SKM-1 treated with dmso at 0.1 percent for 144 hours (cell line): Measurements from ENCODE around the gene TRIP11.
"Not testable (repeated sequence)": the region's sequence is repeated elsewhere in the genome, so short reads cannot be mapped to it uniquely, and the experiment has no call there.

Experiments
- DNase-seq: peaks from one replicate; lab custom pipeline; 2025; ENCODE audit not compliant: unreplicated experiment; lab: John Stamatoyannopoulos, UW

The TRIP11 gene

DNA sequence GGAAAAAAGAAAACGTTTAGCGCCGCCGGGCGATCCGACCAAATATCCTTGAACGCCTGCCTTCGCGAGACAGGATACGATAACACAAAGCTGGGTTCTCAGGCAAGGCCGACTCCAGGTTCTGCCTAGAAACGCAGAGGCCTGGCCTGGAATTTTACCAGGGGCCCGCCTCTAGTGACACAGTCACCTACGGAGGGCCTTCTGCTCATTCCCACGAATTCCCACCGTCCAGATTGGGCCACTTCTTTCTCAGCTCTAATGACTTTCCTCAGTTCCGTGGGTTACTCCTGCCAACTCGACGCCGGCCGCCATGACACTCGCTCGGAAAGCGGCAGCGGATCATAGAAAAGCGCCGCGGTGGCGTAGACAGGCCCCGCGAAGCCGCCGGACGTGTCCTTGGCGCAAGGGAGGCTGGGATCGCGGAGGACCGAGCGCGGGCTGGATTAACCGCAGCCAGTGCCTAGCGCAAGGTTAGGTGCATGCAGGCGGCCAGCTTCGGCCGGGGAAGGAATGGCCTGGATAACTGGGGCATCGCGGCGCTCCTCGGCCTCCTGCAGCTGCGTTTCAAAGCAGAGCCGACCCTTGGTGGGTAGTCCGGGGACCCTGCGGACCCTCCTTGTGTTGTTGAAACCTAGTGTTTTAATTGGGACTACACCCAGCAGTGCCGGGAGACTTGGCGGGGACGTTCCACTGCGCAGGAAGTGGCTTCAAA lies at the start of gene TRIP11:
TRIP11 (minus strand) TSS at position 341 of the 712 bp plus-strand sequence. CDS start 374 bp downstream, outside the sequence.
- DNase-seq: peak; percentile 25

- DNase-seq: no peak
Measured at GRCh38 chr14:92088494-92088893, 48.6 kb upstream of the TRIP11 start.

DNA sequence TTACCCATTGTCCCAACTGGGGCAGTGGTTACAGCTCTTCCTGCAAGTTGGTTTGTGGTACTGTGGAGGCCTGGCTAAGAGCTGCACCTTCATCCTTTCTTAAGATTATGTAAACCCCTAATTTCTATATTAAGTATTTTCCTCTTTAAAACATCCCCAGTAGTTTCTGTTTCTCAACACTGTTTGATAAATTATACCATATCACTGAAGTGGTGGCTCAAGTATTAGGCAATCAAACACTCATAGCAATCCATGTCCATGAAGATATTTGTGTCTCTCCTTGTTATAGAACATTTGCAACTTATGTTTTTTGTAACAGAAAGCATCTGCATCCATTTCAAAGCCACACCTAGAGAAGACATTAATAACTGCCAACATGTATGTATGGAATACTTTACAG lies 34.7 kb upstream of the TRIP11 start:
- DNase-seq: no peak

DNA sequence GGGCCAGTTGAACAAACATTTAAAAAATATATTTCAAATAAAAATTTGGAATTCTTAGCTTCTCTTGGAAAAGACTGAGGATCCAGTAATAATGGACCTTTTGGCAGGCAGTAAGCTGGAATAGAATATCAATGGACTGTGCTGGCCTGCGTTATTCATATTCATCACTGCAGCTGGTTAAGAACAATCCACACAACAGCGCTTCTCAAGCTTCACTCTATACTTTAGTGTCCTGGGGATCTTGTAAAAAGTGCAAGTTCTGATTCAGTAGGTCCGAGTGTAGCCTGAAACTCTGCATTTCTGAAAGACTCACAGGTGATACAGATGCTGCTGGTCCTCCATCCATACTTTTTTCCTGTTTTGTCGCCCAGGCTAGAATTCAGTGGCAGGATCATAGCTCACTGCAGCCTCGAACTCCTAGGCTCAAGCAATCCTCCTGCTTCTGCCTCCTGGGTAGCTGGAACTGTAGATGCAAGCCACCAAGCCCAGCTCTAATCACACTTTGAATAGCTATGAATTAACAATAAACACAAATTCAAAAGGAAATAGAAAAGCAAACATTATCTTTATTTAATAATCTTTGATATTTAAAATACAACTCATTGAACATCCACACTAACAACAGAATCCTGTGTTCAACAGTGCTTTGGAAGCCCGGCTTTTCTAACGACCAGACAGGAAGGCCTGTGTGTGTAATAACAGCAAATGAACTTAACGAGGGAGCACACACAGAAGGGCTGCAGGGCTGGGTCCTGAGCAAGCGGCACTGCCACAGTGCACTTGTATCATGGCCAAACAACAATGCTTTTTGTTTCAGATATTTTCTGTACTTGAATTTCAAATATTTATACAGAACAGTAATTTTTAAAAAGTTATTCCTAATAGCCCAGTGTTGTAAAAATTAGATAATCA lies 18.4 kb upstream of the TRIP11 start:
- DNase-seq: no peak

GRCh38 chr14:92049781-92050180 lies 9.9 kb upstream of the TRIP11 start:
- no peak for DNase-seq

- not testable (repeated sequence) for DNase-seq
Measured at GRCh38 chr14:92049221-92049620, 9.4 kb upstream of the TRIP11 start.

DNA sequence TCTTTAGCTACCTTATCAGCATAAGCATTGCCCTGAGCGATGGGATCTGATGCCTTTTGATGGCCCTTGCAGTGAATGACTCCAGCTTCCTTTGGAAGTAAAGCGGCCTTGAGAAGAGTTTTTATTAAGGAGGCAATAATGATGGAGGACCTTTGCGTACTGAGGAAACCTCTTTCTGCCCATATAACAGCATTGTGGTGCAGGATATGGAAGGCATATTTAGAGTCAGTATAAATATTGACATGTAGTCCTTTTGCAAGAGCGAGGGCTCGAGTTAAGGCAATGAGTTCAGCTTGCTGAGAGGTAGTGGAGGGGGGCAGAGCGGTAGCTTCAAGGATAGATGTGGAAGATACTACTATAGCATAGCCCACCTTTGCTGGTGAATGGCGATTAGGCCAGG lies 6.0 kb upstream of the TRIP11 start:
- not testable (repeated sequence) for DNase-seq

DNA sequence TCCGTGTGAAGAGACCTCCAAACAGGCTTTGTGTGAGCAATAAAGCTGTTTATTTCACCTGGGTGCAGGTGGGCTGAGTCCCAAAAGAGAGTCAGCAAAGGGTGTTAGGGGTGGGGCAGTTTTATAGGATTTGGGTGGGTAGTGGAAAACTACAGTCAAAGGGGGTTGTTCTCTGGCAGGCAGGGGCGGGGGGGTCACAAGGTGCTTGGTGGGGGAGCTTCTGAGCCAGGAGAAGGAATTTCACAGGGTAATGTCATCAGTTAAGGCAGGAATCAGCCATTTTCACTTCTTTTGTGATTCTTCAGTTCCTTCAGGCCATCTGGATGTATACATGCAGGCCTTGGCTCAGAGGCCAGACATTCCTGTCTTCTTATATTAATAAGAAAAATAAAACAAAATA lies 1.9 kb upstream of the TRIP11 start:
- not testable (repeated sequence) for DNase-seq

DNA sequence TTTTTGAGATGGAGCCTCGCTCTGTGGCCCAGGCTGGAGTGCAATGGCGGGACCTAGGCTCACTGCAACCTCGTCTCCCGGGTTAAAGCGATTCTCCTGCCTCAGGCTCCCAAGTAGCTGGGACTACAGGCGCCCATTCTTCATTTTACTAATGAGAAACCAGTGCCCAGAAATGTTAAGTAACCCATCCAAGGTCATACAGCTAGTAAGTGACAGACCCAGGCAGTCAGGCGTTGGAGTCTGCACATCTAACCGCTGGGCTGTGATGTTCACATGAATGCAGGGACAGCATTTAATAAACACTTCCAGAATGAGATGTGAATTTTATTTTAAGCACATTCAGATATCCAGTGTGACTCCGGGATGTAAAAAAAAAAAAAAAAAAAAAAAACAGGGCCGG lies 1.3 kb upstream of the TRIP11 start:
- no peak for DNase-seq

DNA sequence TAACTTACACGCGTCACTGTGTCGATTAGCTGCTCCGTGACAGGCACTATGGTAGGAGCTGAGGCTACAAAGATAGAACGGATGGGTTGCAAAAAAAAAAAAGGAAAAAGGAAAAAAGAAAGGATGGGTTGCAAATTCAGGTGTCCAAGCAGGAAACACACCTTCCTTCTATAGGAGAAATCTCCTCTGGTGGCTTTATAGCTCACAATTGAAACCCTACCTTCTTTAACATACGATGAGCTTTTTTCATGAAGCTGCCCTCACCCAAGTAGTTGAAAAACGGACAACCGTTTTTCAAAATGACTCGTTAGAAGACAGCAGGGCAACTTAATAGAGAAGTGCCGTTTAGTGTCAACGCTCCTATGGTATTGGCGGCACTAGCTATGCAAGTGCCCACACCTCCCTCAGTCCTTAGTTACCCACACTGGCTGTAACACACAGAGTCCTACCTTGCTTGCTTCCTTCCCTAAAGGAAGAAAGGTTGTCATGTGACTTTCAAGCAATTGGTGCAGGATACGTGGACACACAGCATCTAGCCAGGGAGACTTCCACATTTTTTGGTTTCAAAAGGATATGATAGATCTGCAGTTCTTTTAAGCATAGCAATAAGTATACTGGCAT lies 682 bp upstream of the TRIP11 start:
- no peak for DNase-seq

DNA sequence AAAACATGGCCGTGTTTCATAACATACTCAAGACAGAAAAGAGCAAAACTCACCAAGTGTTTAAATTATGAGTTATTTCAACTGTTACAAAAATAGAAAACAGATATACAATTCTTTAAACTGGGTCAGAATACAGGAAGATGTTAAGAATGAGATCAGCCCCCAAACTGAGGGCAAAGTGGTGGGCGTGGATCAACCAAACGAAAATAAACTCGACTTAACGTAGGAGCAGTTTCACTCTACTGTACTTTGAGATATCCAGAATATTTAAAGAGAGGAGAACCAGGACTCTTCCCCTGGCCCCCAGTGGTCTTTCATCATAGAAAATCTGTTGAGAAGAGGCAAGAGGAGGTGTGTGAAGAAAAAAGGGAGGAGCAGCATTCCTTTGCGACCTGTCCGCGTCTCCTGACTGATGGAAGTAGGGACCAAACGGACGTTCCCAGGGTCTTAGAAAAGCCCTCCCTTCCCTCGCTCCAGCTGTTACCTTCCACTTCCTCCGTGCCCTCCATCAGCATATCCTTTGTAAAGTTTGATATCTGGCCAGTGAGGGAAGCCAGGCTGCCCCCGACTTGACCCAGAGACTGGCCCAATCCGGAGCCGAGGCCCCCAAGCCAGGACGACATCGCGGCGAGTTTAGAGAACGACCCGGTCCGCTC lies 668 bp downstream of the TRIP11 start:
- no peak for DNase-seq

DNA sequence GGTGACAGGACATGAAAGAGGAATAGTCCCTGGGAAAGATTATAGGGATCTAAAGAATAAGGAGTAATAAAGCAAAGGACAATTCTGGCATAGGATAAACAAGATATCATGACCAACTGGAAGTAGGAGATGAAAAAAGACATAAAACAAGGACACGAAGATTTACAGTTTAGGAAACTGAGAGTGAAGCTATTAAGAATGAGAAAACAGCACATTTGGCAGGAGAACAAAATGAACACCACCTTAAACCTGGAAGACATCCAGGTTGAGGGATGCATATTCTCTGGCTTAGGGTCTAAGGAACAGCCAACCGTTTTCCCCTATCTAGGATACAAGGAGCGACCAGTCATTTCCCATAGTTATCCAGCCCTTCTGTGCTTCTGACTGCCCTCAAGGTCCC lies 1.9 kb downstream of the TRIP11 start:
- no peak for DNase-seq

GRCh38 chr14:92035890-92036289 lies 4.0 kb downstream of the TRIP11 start:
- no peak for DNase-seq

DNA sequence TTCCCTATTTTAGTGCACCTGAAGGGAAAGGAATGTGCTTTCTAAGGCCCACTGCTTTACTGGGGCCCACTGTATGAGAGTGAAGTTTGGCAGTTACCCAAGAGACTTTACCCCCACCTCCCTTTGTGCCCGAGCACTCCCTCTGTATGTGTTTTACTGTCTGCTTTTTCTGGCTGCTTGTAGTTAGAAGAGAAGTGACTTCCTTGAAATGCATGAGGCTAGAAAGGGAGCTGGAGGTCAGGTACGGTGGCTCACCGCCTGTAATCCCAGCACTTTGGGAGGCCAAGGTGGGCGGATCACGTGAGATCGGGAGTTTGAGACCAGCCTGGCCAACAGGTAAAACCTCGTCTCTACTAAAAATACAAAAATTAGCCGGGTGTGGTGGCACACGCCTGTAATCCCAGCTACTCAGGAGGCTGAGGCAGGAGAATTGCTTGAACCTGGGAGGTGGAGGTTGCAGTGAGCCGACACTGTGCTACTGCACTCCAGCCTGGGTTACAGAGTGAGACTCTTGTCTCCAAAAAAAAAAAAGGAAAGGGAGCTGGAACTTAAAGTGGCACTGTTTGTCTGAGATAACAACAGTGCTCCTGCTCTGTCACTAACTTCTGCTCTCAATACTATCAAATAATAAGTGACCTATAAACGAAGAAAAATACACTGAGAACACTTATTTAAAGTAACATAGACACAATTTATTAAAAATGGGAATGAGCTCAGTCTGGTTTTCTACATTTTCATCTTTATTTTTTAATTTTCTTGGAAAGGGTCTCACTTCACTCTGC lies 5.8 kb downstream of the TRIP11 start:
- DNase-seq: no peak

GRCh38 chr14:92033433-92033832 lies 6.4 kb downstream of the TRIP11 start:
- DNase-seq: no peak

DNA sequence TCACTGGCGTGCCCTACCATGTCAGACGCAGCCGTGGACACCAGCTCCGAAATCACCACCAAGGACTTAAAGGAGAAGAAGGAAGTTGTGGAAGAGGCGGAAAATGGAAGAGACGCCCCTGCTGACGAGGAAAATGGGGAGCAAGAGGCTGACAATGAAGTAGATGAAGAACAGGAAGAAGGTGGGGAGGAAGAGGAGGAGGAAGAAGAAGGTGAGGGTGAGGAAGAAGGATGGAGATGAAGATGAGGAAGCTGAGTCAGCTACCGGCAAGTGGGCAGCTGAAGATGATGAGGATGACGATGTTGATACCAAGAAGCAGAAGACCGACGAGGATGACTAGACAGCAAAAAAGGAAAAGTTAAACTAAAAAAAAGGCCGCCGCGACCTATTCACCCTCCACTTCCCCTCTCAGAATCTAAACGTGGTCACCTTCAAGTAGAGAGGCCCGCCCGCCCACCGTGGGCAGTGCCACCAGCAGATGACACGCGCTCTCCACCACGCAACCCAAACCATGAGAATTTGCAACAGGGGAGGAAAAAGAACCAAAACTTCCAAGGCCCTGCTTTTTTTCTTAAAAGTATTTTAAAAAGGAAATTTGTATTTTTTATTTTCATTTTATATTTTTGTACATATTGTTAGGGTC lies 13.2 kb downstream of the TRIP11 start:
- DNase-seq: no peak

DNA sequence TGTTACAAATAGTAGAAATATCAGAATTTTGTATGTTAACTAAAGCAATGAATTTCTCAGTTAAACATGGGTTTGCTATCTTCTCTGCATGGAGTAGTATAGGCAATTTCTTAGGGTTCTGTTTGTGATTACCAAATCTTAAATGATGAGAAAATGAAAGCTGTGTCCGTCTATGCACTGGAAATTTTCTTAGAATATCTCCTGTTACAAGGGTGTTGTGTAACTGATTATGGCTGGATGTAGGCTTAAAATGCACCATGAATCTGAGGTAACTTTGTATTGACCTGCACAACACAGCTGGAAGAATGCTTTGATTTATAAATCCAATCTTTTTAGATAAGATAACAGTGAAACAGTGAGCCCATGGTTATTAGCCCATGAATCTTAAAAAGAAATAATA lies 17.8 kb downstream of the TRIP11 start:
- DNase-seq: no peak

- no peak for DNase-seq
Measured at GRCh38 chr14:92021523-92021922, 18.3 kb downstream of the TRIP11 start.

DNA sequence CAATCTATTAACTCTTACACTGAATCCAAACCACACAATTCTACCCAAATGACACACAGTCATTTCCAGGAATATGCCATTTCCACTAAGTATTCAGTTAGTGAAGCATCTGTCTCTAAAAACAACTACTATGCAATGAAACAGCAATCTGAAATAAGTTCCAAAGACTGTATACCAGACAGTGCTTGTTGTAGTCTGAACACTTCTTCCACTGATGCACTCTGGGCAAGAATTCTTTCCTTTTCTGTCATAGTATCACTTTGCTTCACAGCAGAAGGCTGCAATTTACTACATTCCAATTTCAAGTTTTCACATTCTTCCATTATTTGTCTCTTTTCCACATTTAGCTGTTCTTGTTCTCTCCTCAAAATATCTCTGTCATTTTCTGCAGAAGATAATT lies 25.8 kb downstream of the TRIP11 start:
- no peak for DNase-seq

DNA sequence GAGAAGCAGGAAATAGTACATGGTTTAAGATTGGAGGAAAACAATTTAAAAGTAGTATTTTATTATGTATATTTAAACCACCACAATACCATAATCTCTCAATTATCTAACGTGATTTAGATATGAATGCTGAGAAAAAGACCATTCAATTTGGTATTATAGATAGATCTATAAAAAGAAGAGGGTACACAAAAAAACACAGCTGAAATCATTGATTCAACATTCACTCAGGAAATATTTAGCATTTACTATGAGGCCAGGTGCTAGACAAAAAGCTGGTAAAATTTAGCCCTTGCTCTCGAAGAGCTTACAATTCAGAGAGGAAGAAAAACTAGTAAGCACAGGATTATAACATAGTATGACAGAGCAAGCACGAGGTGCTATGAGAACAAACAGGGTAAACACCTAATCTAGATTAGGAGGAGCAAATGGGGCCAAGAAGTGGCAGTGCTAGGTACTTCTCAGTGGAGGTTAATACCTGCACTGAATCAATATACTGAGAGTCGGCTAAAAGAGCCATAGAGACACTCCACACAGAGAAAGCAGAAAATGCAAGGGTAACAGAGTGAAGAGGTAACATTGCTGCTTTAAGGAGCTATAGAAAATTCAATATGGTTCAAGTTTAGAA lies 27.6 kb downstream of the TRIP11 start:
- no peak for DNase-seq
